HG03045 (cell line): ENCODE results near the gene LRRC47.

ENCODE experiments used
- ATAC-seq: cut with Tn5 transposase; IDR thresholded peaks from one replicate; pipeline ENCODE4 v1.9.1; 2021; ENCODE audit warnings: mild to moderate bottlenecking, moderate library complexity; ENCODE audit not compliant: unreplicated experiment

The LRRC47 gene

DNA sequence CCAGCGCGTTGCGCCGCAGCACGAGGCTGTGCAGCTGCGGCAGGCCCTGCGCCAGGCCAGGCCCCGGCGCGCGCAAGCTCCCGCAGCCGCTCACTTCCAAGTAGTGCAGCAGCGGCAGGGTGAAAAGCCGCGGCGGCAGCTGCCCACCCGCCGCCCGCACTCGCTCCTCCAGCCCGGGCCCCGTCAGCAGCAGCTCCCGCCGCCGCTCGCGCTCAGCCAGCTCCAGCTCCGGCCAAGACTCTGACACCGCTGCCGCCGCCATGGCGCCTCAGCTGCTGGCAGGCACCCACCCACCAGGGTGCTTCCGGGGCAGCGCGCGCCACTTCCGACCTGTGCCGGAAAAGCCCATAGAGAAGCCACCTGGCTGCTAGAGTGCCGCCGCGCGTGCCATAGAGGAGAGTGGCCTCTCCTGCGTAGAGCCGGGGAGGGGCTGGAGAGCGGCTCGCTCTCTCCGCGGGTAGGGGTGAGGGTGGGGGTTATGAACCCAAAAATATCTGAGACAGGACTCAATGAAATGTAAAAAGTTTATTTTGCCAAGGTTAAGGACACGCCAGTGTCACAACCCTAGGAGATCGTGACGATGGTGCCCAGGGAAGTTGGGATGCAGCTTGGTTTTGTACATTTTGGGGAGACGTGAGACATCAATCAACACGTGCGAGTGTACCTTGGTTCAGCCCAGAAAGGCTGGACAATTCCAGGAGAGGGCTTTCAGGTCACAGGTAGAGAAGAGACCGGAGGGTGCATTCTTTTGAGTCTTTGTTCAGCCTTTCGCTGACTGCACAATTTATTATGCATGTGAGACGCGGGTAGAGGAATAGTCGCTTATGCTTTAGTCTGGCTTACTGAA, at the start of gene LRRC47:
Gene LRRC47 (minus strand): TSS at position 284 of the 847 bp plus-strand sequence. CDS start 22 bp downstream, at position 262.
- ATAC-seq = peak; percentile 95

DNA sequence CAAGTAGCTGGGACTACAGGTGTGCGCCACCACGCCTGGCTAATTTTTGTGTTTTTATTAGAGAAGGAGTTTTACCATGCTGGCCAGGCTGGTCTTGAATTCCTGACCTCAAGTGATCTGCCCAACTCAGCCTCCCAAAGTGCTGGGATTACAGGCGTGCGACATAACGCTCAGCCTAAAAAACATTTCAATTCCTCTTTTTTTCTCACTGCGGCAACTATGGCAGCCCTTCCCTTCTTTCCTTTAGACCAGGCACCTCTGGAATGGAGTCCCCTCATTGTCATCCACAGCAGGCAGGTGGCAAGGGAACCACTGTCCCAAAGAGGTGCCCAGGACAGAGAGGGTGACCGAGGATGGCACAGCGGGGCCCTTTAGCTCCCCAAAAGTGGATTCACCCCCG, 46.6 kb upstream of the LRRC47 start:
- no peak for ATAC-seq

DNA sequence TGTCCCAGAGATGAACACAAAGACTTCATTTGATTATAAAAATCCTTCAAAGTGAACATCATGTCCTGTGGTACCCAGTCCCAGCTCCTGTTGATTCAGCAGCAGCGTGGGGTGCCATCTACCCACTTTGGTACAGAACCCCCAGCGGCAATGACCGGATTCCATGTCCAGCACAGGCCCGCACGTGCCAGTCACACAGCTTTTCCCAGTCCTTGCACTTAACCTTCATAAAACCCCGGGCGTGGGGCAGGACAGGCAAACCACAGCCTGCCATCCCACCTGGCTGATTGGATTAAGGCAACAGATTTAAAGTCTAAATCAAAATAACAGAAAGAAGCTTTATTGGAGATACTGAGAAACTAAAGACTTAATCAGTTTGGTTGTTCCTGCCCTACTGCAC, 45.2 kb upstream of the LRRC47 start:
- no peak for ATAC-seq

DNA sequence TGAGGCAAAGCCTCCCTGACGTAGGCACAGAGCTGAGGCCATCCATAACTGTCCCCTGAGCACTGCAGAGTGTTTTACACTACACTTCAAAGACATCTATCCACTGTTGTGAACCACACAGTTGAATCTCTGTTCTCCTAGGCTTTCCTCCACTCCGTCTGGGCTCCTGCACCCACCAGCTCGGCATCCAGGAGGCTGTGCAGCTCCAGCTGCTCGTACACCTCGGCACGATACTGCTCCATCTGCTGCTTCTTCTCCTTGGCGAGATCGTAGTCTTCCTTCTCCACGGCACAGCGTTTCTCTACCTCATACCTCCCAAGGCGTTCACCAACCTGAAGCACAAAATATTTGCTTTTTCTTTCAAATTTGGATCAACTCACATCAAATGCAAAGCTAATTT, 42.5 kb upstream of the LRRC47 start:
- no peak for ATAC-seq

DNA sequence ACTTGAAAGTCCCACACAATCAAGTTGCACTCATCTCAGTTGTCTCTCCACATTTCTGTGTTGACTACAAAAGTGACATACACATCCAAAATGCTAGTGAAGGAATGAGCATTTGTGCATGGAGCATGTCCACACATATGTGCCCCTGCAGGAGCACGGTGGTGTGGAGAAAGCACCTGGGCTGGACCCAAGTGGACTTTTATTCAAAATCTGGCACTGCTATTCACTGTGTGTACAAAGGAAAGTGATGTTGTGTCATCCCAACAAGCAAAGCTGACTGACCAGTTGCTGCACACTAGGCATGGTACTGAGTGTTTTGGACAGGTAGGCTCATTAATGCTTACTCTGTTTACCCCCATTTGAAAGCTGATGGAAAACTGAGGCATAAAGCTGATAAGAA, 41.4 kb upstream of the LRRC47 start:
- ATAC-seq = no peak

DNA sequence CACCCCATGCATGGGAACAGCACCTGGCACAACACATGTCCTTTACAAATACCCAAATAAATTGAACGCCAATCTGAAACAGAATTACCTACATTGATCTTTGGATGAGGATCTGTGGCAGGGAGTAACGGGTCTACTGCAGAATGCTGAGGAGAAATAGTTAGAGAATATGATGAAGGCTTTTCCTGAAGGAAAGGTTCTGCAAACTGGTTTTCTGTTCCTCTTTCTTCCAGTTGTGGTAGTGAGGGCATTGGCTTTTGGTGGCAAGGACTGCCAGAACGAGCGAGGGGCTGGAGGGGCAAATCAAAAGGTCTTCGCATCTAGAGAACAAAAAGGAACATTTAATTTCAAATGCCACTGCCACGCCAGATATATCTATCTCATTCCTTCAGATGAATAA, 40.9 kb upstream of the LRRC47 start:
- no peak for ATAC-seq

DNA sequence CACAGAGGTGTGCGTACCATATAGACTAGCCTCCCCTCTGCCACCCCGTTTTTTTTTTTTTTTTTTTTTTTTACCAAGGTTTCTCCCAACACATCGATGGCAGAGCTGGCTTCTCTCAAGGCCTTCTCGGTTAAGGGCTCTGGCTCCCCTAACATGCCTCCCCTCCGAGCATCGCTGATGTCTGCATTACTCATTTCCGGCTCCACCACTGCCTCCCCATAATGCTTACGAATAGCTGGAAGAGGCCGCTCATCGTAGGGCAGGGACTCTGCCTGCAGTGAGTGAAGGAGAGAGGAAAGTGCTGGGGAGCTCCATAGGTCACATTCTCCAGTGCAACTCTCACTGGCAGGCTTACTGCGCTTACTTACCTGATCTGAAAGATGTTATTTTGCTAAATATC, 40.1 kb upstream of the LRRC47 start:
- no peak for ATAC-seq

DNA sequence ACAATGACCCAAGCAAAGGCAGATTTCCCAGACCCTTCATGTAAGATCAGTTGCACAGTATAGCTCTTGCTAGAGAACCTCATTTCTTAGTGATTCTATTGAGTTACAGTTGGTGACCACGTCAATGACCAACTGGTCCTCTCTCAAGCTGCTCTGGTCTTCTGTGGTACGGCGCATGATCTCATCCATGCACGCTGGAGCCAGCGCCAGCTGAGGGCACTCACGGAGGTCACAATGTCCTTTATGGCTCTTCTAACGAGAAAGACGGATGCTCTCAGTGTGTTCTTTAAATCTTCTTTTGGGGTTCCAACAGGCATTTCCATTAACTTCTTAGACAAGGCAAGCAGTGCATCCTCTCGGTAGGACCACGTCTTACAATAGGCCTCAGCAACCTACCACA, 38.4 kb upstream of the LRRC47 start:
- no peak for ATAC-seq

DNA sequence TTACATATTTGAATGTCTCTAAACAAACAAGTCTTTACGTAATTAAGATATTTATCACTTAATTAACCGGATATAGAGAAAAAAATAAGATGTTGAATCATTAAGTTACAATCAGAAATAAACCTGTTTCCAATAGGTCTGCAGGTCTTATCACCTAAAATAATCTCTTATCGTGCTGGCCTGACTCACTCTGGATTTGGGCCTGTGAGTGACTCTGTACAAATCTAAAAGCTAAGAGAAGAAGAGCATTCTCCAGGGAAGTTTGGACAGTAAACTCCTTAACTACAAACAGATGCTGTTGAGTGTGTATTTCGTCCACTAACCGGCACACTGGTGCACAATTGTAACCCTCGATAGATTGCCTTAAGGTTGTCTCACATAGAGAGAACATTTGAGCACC, 35.4 kb upstream of the LRRC47 start:
- ATAC-seq = no peak

DNA sequence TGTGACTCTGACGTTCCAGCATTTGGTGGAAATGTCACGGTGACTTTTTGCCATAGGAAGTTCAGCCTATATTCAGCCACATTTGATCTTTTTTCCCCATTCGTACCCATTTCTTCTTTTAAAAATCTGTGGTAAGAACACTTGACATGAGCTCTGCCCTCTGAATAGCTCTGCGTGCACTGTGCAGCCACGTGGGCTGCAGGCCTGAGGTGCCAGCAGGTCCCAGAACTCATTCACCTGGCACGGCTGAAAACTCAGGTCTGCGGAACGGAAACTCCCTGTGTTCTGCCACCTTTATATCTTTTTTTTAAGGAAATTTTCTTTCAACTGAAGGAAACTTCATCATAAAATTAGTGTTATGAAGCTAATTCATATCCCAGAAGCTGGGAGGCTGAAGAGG, 32.1 kb upstream of the LRRC47 start:
- ATAC-seq = no peak

DNA sequence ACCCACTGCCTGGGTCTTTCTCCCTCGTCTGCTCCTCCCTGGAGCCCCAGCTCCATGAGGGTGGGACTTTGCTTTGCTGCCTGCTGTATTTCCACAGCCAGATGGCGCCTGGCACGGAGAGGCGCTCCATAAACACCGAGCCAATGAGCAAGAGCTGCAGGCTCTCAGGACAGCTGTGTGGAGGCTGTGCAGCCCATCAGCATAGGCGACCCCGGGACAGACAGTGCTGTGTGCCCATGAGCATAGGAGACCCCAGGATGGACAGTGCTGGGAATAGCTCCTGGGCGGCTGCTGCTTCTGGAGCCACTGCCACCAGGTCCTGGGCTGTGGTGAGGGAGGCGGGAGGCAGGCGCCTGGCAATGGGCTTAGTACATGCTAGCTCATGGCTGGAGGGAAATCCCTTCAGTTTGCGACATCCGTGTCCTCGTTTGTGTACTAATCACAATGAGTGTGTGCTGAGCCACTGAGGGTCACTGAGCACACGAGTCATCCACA, 31.6 kb upstream of the LRRC47 start:
- no peak for ATAC-seq

DNA sequence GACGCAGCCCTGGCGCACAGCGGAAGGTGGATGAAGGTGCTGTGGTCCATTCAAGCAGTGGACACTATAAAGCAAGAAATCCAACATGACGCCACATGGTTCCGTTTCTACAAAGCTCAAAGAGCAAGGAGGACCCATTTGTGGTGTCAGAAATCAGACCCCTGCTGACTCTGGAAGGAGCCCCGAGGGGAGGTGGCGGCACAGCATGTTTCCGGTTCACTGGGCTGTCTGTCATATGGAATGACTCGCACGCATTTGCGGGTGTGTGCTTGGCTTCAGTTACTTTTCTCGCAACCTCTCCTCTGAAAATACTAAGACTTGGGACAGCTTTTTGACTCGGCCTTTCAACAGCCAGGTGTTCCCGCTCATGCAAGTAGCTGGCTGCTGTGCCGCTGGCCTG, 29.1 kb upstream of the LRRC47 start:
- no peak for ATAC-seq

DNA sequence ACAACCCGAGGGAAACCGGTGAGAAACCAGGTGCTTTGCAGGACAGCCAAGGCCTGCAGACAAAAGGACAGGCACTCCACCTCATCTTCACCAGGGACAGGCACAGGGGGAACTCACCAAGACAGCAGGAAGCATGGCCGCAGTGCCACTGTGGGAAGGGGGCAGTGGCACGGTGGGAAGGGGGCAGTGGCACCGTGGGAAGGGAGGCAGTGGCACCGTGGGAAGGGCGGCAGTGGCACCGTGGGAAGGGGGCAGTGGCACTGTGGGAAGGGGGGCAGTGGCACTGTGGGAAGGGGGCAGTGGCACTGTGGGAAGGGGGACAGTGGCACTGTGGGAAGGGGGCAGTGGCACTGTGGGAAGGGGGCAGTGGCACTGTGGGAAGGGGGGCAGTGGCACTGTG, 28.4 kb upstream of the LRRC47 start:
- ATAC-seq = no peak

DNA sequence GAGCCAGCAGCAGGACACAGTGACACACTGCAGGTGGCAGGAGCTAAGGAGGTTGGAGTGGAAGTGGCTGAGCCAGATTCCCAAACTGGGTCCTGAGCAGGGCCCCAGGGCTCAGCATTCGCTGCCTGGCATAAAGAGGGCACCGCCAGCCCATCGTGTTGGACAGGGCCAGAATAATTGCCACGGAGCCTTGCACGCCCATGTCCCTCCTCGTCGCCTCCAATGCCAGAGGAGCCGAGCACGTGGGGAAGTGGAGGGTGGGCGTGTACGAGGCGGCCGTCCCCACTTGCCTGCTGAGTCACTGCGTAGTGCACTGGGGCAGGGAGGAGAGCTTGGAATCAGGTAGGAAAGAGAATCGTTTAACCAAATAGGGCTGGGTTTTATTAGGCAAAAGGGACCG, 26.1 kb upstream of the LRRC47 start:
- no peak for ATAC-seq

DNA sequence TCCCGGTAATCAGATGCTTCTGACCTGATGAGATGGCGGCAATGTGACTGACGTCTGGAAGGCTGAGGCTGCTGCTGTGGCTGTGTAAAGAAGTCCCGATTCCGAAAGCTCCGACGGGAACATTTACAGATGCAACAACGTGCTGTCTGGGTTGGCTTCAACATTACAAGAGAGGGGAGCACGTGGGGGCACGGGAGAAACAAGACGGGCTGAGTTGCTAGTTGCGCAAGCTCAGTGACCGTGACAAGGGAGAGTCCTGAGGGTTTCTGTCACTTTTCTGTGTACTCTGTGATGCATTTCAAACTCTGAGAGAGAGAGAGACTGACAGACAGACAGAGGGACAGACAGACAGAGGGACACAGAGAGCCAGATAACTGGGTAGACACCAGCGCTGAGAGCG, 25.6 kb upstream of the LRRC47 start:
- no peak for ATAC-seq

DNA sequence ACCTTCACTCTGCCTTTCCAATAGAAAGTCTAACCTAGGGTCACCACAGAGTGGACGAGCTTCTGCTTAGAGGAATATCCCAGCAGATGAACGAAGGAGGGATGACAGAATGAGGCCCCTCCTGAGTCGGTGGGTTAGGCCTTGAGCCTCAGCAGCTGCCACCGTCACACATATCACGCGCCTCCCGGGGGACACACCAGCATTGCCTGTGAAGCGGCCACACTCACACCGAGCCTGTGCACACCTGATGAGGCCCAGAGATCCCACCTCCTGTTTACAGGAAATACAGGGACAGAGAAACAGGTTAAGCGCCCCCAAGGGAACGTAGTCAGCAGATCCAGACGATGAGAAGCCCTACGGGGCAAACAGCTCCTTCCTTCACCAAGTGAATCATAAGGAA, 25.1 kb upstream of the LRRC47 start:
- ATAC-seq = no peak

DNA sequence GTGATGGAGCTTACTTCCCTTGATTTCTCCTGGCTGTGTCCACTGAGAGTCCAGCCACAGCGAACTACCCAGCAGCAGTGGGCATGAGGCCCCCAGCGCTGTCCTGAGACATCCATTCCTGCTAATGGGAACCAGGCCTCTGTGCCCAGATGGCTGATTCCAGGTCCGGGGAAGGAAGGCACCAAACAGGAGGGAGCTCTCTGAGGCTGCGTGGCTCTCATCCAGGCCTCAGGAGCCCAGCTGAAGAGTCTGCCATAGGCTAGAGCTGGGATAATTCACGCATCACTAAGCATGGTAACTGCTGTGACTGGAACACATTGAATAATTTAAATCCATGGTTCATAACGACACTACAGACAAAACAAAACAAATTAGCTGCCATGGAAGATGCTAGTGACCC, 24.7 kb upstream of the LRRC47 start:
- ATAC-seq = no peak

DNA sequence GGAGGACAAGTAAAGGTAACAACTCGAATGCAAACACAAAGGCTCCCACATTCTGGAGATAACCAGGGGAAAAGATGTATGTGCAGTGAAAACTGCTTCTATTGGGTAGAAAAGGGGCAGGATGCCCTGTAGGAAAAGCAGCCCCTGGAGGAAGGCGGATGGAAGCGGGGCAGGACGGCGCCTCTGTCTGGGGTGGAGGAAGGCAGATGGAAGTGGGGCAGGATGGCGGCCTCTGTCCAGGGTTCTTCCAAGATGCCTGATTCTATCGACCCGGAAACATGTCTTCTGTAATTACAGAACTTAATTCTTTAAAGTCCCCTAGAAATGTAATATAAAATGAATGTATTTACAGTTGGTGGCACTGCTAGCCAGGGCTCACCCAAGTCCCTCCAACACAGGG, 24.0 kb upstream of the LRRC47 start:
- no peak for ATAC-seq

DNA sequence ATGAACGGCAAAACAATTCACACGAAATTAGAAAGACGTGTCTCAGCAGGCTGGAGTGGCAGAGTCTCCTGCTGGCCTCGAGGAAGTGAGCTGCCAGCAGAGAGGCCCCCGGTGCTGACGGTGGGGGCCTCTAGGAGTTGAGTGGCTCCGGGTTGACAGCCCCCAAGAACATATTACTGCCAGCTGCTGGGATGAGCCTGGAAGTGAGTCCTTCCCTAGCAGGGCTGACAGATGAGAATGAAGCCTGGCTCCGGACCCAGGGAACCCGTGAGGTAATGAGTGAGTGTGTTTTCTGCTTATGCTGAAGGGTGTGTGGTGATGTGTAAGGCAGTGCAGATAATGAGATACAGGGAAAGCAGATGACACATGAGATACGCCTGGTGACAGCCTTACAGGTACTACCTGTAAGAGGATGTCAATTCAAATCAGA, 23.5 kb upstream of the LRRC47 start:
- ATAC-seq = no peak

DNA sequence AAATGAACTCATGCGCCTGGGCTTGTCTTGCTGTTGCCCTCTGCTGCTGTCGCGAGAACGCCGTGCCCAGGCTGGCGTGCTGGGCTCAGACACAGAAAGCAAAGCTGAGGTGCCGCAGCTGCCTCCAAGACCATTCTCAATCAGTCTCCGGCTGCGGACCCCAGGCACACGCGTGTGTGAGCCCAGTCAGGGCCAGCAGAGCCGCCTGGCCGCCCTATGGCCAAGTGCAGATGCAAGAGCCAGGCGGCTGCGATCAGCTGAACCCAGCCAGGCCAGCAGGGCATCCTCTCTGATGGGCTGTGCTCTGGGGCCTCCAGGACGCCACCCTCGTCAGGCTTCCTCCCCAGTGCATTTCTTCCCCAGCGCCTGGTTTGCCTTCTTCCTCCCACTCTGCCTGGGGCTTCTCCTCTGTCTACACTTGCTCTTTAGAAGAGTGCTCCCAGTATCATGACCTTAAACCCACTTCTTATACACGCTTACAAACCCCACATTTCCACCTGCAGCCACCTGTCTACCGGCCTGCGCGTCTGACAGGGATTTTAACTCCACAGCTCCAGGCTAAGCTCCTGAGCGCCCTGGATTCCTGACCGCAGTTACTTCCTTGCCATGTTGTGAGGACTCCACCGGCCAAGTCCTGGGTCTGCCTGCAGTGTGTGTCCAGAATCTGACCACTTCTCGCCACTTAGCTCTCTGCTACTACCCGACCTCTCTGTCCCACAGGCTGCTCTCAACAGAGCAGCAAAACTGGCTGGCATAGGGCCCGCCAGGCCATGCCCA, 21.7 kb upstream of the LRRC47 start:
- ATAC-seq = no peak

DNA sequence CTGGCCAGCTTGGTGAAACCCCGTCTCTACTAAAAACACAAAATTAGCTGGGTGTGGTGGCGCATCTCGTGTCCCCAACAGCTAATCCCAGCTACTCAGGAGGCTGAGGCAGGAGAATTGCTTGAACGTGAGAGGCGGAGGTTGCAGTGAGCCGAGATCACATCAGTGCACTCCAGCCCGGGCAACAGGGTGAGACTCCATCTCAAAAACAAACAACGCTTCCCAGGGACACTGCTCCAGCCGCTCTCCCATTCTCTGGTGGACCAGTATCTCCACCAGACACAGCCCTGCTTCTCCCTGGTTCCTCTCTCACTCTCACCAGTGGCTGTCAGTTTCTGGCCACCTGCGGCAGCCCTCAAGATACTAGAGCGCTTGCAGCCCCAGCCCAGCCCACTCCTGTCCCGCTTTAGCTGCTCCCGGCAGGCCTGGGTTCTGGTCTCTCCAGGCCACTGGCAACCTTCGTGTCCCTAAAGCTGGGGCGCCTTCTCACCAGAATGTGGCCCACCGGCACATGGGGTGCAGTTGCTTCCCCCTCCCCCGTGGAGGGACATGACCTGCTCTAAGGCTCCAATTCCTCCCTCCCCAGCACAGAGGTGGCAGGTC, 20.9 kb upstream of the LRRC47 start:
- ATAC-seq = no peak
